H7 (cell line): ENCODE measurements around the gene POM121L2. TPM values are rescaled to one million over a fixed set of nuclear protein-coding genes. Genes with fewer than 3 reads are reported as not detected.
"Not testable (repeated sequence)": the region's sequence is repeated elsewhere in the genome, so short reads cannot be mapped to it uniquely, and the experiment has no call there.

Experiments
- DNase-seq: peaks from one replicate; pipeline ENCODE4 v3.0.0; 2012
- H3K27me3 ChIP-seq: 2 replicates; pipeline ENCODE4 v1.6.0; 2011; ENCODE audit warnings: mild to moderate bottlenecking, low read length; ENCODE audit not compliant: control insufficient read depth, insufficient read depth
- H3K36me3 ChIP-seq: replicated peaks from 2 replicates; pipeline ENCODE4 v1.5.1; 2011; ENCODE audit warnings: low read length; ENCODE audit not compliant: control insufficient read depth, insufficient read depth
- H3K4me3 ChIP-seq: 2 replicates; pipeline ENCODE4 v1.5.1; 2011; ENCODE audit warnings: low read depth, mild to moderate bottlenecking, control low read depth, low read length, moderate library complexity; ENCODE audit not compliant: insufficient read depth
- total RNA-seq: library from RNA; depleted of rRNA; stranded (reverse); fragments of >200 nt; shearing (Covaris generic); gene quantifications from 2 replicates; pipeline ENCODE4 v1.2.3, GENCODE V29; 2014

The POM121L2 gene
- total RNA-seq, 1 experiment from 2014 or later, result 0.03 TPM

- Histone ChIP-seq H3K27me3 (peaks cover 21% of the 10 kb centered on the region), H3K4me3 (no peak overlapping the region), H3K36me3 (no peaks in the 10 kb centered on the region)
- DNase-seq, result no peak
Measured at GRCh38 chr6:27283279-27283678, 28.8 kb downstream of the POM121L2 start.

- peaks cover 8% of the 10 kb centered on the region for H3K27me3 ChIP-seq
- DNase-seq, result no peak
- H3K36me3 ChIP-seq, result no peaks in the 10 kb centered on the region
- peak overlapping the region; percentile 72; the same call in 1 of the 2 replicates for H3K4me3 ChIP-seq
Measured at GRCh38 chr6:27281569-27281968, 30.5 kb downstream of the POM121L2 start.

- no peaks in the 10 kb centered on the region for H3K36me3 ChIP-seq
- DNase-seq, result no peak
- peak overlapping the region; percentile 72 for H3K4me3 ChIP-seq
- H3K27me3 ChIP-seq, result peaks cover 9% of the 10 kb centered on the region
Measured at GRCh38 chr6:27281105-27281539, 31.0 kb downstream of the POM121L2 start.

GRCh38 chr6:27280540-27281000 lies 31.5 kb downstream of the POM121L2 start:
- Histone ChIP-seq H3K27me3 (peaks cover 10% of the 10 kb centered on the region), H3K36me3 (no peaks in the 10 kb centered on the region)
- DNase-seq, result no peak

GRCh38 chr6:27280064-27280539 lies 32.0 kb downstream of the POM121L2 start:
- DNase-seq, result peak; percentile 68
- Histone ChIP-seq H3K27me3 (peaks cover 12% of the 10 kb centered on the region), H3K36me3 (no peaks in the 10 kb centered on the region), H3K4me3 (peak overlapping the region; percentile 72)

More at GRCh38 chr6:27280540-27281000, 31.5 kb downstream of the POM121L2 start:
- H3K4me3 ChIP-seq, result peak overlapping the region; percentile 72

- peak overlapping the region; percentile 72 for H3K4me3 ChIP-seq
- H3K27me3 ChIP-seq, result peaks cover 12% of the 10 kb centered on the region
- peak; percentile 71 for DNase-seq
- no peaks in the 10 kb centered on the region for H3K36me3 ChIP-seq
Measured at GRCh38 chr6:27279513-27280063, 32.5 kb downstream of the POM121L2 start.

- peak; percentile 77 for DNase-seq
- Histone ChIP-seq H3K4me3 (peak overlapping the region; percentile 55), H3K36me3 (no peaks in the 10 kb centered on the region), H3K27me3 (peaks cover 9% of the 10 kb centered on the region)
Measured at GRCh38 chr6:27275025-27275956, 36.8 kb downstream of the POM121L2 start.

- H3K36me3 ChIP-seq, result no peaks in the 10 kb centered on the region
- no peak for DNase-seq
- peaks cover 6% of the 10 kb centered on the region for H3K27me3 ChIP-seq
- no peak overlapping the region for H3K4me3 ChIP-seq
Measured at GRCh38 chr6:27273783-27274182, 38.3 kb downstream of the POM121L2 start.

GRCh38 chr6:27268803-27269202 lies 43.3 kb downstream of the POM121L2 start:
- Histone ChIP-seq H3K27me3 (no peaks in the 10 kb centered on the region; the same call in 1 of the 2 replicates), H3K4me3 (no peak overlapping the region), H3K36me3 (no peaks in the 10 kb centered on the region)
- no peak for DNase-seq

GRCh38 chr6:27267857-27268434 lies 44.1 kb downstream of the POM121L2 start:
- H3K27me3 ChIP-seq, result no peaks in the 10 kb centered on the region; the same call in 1 of the 2 replicates
- H3K4me3 ChIP-seq, result no peak overlapping the region
- H3K36me3 ChIP-seq, result no peaks in the 10 kb centered on the region
- DNase-seq, result peak; percentile 56

- not testable (repeated sequence) for H3K36me3 ChIP-seq, H3K27me3 ChIP-seq, H3K4me3 ChIP-seq, DNase-seq
Measured at GRCh38 chr6:27267003-27267402, 45.1 kb downstream of the POM121L2 start.

- Histone ChIP-seq H3K36me3 (no peaks in the 10 kb centered on the region), H3K4me3 (no peak overlapping the region), H3K27me3 (peaks cover 2% of the 10 kb centered on the region; the same call in 1 of the 2 replicates)
- DNase-seq, result no peak
Measured at GRCh38 chr6:27263886-27264285, 48.2 kb downstream of the POM121L2 start.

- peak; percentile 50 for DNase-seq
- H3K36me3 ChIP-seq, result no peaks in the 10 kb centered on the region
- peaks cover 2% of the 10 kb centered on the region; the same call in 1 of the 2 replicates for H3K27me3 ChIP-seq
- peak overlapping the region; percentile 61 for H3K4me3 ChIP-seq
Measured at GRCh38 chr6:27260836-27261375, 51.2 kb downstream of the POM121L2 start.

GRCh38 chr6:27260369-27260768 lies 51.7 kb downstream of the POM121L2 start:
- H3K4me3 ChIP-seq, result peak overlapping the region; percentile 61
- H3K36me3 ChIP-seq, result no peaks in the 10 kb centered on the region
- peaks cover 2% of the 10 kb centered on the region; the same call in 1 of the 2 replicates for H3K27me3 ChIP-seq
- DNase-seq, result peak; percentile 72
